Psoas muscle (tissue), 8 donors: ENCODE data around the gene PAQR3. TPM values are rescaled to one million over a fixed set of nuclear protein-coding genes. Genes with fewer than 3 reads are reported as not detected.
A peak's percentile ranks its signal among the peaks of the same experiment; 100 is the strongest.

Source experiments
- ATAC-seq, 4 donors: fragments of 200-7000 bp; cut with Tn5 transposase; one replicate each; pipeline ENCODE4 v1.9.1; 2020; ENCODE audit warnings: moderate library complexity in 3 of 4, mild to moderate bottlenecking in 2 of 4
- DNase-seq, 2 donors: peaks; one replicate each; pipeline ENCODE4 v3.0.0-alpha.2; 2020
- H3K27ac ChIP-seq: fragments of 200-600 bp; one replicate; pipeline ENCODE4 v1.8.0; 2022
- H3K27me3 ChIP-seq, 3 donors: fragments of 200-600 bp in 1 of 3; one replicate each; pipeline versions ENCODE4 v1.6.1 to v1.8.0; 2013 to 2022; ENCODE audit warnings: low read length in 2 of 3, mild to moderate bottlenecking in 2 of 3, moderate library complexity in 1 of 3; ENCODE audit not compliant: insufficient read depth in 3 of 3
- H3K36me3 ChIP-seq, 2 donors: fragments of 200-600 bp in 1 of 2; one replicate each; pipeline versions ENCODE4 v1.6.1 to v1.8.0; 2013 to 2022; ENCODE audit warnings: low read depth in 1 of 2, mild to moderate bottlenecking in 1 of 2, moderate library complexity in 1 of 2; ENCODE audit not compliant: insufficient read depth in 1 of 2
- H3K4me1 ChIP-seq: fragments of 200-600 bp; one replicate; pipeline ENCODE4 v1.8.0; 2022
- H3K4me3 ChIP-seq: fragments of 200-600 bp; one replicate; pipeline ENCODE4 v1.8.0; 2022; ENCODE audit warnings: mild to moderate bottlenecking
- H3K9me3 ChIP-seq: fragments of 200-600 bp; one replicate; pipeline ENCODE4 v1.8.0; 2022
- CTCF ChIP-seq: fragments of 200-600 bp; IDR thresholded peaks from one replicate; pipeline ENCODE4 v1.8.0; 2022; ENCODE audit warnings: antibody characterized with exemption
- WGBS, 3 donors: extraction: QIAGEN DNeasy Blood & Tissue Kit; methylation state at CpG; one replicate each; pipeline versions ENCODE4 v1.1.6 to v1.1.7; 2013; 5-methylcytosine and 5-hydroxymethylcytosine counted together
- intact Hi-C, 2 donors: fragments of 100-400 bp; cut with DNase I; formaldehyde crosslinking; loops; one replicate each; pipeline versions ENCODE4 v1.11.0 to v1.14.2; 2022
- long read RNA-seq, 2 donors: library from polyadenylated mRNA; unstranded; transcript quantifications; one replicate each; pipeline ENCODE4 v2.0.0, GENCODE V29; 2021
- polyA plus RNA-seq, 3 donors: library from polyadenylated mRNA; stranded (reverse); fragments of 200-250 nt; gene quantifications; one replicate each; pipeline ENCODE4 v1.2.3, GENCODE V29; 2013
- total RNA-seq, 4 donors: library from RNA; stranded (reverse); fragmentation: NEBNext Ultra II Directional in 2 of 4; extraction: Animal tissue kit (Norgen Biotek cat#: 25700) in 2 of 4; gene quantifications; one replicate each; pipeline versions ENCODE4 v1.2.1 to v1.2.4, GENCODE V29; 2021 to 2023
- donor health status: healthy with polysubstance abuse.
- donor health status: DM: no; HTN: no; CAD: no; lungs with moderate emphysema.
- donor health status: Bipolar disorder and iron deficiency.
- donor health status: healthy.
- donor health status: DM: yes; HTN: yes; CAD: no.
- donor health status: DM: no; HTN: no; CAD: no.
- donor health status: DM: no; HTN: no; CAD: no.
- donor health status: DM: yes; HTN: yes; CAD: no.

PAQR3 gene, protein sequence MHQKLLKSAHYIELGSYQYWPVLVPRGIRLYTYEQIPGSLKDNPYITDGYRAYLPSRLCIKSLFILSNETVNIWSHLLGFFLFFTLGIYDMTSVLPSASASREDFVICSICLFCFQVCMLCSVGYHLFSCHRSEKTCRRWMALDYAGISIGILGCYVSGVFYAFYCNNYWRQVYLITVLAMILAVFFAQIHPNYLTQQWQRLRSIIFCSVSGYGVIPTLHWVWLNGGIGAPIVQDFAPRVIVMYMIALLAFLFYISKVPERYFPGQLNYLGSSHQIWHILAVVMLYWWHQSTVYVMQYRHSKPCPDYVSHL
- total RNA-seq (10 to 100 TPM in 1 of 4 donors, 1 to 10 TPM in 3; 5.7 to 10.7 (median 6.6) TPM), polyA plus RNA-seq (1 to 10 TPM; 3.9 to 8.5 (median 4.5) TPM)
- long read RNA-seq, donor 1, full-length matches to known transcripts = 7 of 9 reads
- long read RNA-seq, donor 1, partial matches to known transcripts = 0 of 9 reads
- long read RNA-seq, donor 1, other reads (novel, unspliced or antisense) = 2 of 9 reads
- long read RNA-seq, donor 2, full-length matches to known transcripts = 19 of 21 reads
- long read RNA-seq, donor 2, partial matches to known transcripts = 1 of 21 reads
- long read RNA-seq, donor 2, other reads (novel, unspliced or antisense) = 1 of 21 reads

- Histone ChIP-seq H3K36me3 (no peaks in the 10 kb centered on the region), H3K4me3 (peak within 1 kb of the TSS; percentile 97), H3K27ac (peak within 1 kb of the TSS; percentile 75), H3K27me3 (no peaks in the 10 kb centered on the region), H3K9me3 (no peaks in the 10 kb centered on the region), H3K4me1 (peaks cover 11% of the 10 kb centered on the region)
- DNase-seq = peak; percentile 87 to 93
- 0 to 1% (median 0%) methylated on average over 63 to 77 of the region's 77 CpGs for WGBS, 3 donors
- peak; percentile 99 to 100 (median 99) for ATAC-seq
- intact Hi-C loops = no loop called here
- TF ChIP-seq CTCF = no peak
These were observed at the start of gene PAQR3 for GRCh38 chr4:78938868-78939666. Gene PAQR3, minus strand, starts transcription at chr4:78939438. Its CDS starts 214 bp downstream, at chr4:78939224.

DNA sequence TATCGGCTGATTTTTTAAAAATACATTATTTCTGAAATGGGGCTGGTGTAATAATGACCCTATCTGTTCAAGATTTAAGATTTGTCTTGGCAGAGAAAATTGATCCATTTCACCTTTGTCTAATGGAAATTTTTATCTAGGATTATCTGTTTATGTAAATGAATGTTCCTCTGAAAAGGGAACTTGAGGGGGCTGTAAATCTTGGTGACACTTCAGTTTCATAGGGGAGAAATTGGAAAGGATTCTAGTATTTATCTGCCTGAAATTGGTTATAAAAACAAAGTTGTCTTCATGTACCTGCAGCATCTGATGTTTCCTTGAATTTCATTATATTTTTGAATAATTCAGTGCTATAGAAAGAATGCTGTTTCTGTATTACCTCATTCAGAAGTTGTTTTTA, 48.4 kb upstream of the PAQR3 start:
- Histone ChIP-seq H3K4me3 (no peak overlapping the region), H3K27me3 (peaks cover 0 to 3% (median 0%) of the 10 kb centered on the region in 3 donors), H3K9me3 (no peaks in the 10 kb centered on the region), H3K27ac (no peak overlapping the region), H3K36me3 (no peaks in the 10 kb centered on the region), H3K4me1 (no peaks in the 10 kb centered on the region)
- TF ChIP-seq CTCF = no peak
- intact Hi-C loops = no loop called here
- WGBS, 3 donors = 92 to 98% (median 93%) methylated on average over 1 of the region's 1 CpG
- DNase-seq (no peak), ATAC-seq (no peak)

DNA sequence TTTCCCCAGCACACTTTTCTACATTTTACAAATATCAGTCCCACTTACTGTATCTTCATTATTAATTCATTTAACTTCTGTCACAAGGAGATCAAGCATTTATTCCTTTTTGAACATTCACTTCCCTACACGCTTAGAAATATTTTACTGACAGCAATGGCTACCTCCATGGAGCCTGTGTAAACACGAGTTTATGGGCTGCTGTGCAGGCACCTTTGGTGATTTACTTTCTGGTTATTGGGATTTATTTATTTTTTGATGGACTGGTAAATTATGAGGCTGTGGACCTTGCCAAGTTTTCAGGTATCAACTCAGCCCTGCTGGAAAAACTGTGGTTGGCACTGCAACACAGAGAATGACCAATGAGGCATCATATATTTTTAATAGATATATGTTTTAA, 45.4 kb upstream of the PAQR3 start:
- DNase-seq = no peak
- 72 to 74% (median 74%) methylated on average over 2 of the region's 2 CpGs for WGBS, 3 donors
- H3K4me1 ChIP-seq = no peaks in the 10 kb centered on the region

DNA sequence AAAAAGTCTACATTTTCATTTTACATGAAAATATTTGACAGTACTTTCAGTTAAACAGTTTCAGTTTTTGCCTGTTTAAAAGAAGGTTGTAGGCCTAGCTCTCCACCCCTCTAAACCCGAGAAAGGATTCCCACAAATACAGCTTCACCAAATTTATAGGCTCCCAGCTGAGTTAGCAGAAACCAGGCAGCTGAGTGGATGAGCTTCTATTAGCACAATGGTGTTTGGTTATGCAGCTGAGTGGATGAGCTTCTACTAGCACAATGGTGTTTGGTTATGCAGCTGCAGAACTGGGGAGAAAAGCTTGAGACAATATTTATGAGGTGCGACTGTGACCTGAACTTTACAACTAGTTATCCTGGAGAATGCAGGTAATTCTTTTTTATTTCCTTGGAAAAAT, 36.6 kb upstream of the PAQR3 start:
- Histone ChIP-seq H3K27me3 (no peaks in the 10 kb centered on the region), H3K36me3 (no peaks in the 10 kb centered on the region), H3K9me3 (no peaks in the 10 kb centered on the region), H3K4me3 (no peak overlapping the region), H3K27ac (no peak overlapping the region), H3K4me1 (no peaks in the 10 kb centered on the region)
- no peak for DNase-seq
- ATAC-seq = no peak
- intact Hi-C loops = no loop called here
- WGBS, 3 donors = 73 to 79% (median 75%) methylated on average over 2 of the region's 2 CpGs
- no peak for TF ChIP-seq CTCF

More for the DNA sequence above, 45.4 kb upstream of the PAQR3 start:
- Histone ChIP-seq H3K9me3 (no peaks in the 10 kb centered on the region), H3K4me3 (no peak overlapping the region), H3K27ac (no peak overlapping the region), H3K36me3 (no peaks in the 10 kb centered on the region), H3K27me3 (peaks cover 0 to 3% (median 0%) of the 10 kb centered on the region in 3 donors)
- intact Hi-C loops = no loop called here
- no peak for TF ChIP-seq CTCF
- ATAC-seq = no peak
